T-cell (primary cell): ENCODE results near the gene PLEKHH1. TPM values are rescaled to one million over a fixed set of nuclear protein-coding genes. Genes with fewer than 3 reads are reported as not detected.

ENCODE experiments used
- ATAC-seq, 4 experiments: fragments of 200-7000 bp in 3 of 4; fragments of 150-1000 bp in 1 of 4; cut with Tn5 transposase; replicated peaks in 1 of 4; 1 replicate in 3 of 4; 2 replicates in 1 of 4; pipeline ENCODE4 v1.10.0; 2021; ENCODE audit warnings: moderate library complexity in 3 of 4, mild to moderate bottlenecking in 2 of 4, moderate number of reproducible peaks in 1 of 4
- CTCF ChIA-PET, 2 donors: fragments of 300-600 bp; sonication (Branson Sonifier 250); formaldehyde crosslinking; loops; one replicate each; lab custom pipeline; 2022; ENCODE audit warnings: antibody characterized with exemption in 2 of 2; lab: Charles Lee
- POLR2A ChIA-PET, 2 donors: fragments of 300-600 bp; sonication (Branson Sonifier 250); formaldehyde crosslinking; loops; one replicate each; lab custom pipeline; 2022; ENCODE audit warnings: antibody characterized with exemption in 2 of 2; lab: Charles Lee
- DNase-seq, 35 experiments: peaks; one replicate each; pipeline versions ENCODE4 v3.0.0 to v3.0.0-alpha.2; 2013 to 2023
- H3K27ac ChIP-seq: one replicate; pipeline ENCODE4 v1.5.1; 2013; ENCODE audit warnings: low read length
- H3K27me3 ChIP-seq, 2 experiments: replicated peaks in 1 of 2; 1 replicate in 1 of 2; 2 replicates in 1 of 2; pipeline versions ENCODE4 v1.6.1 to v1.7.0; 2013; ENCODE audit warnings: low read length in 1 of 2, mixed read lengths in 1 of 2; ENCODE audit not compliant: control insufficient read depth in 2 of 2, insufficient read depth in 2 of 2; ENCODE audit errors: extremely low read depth in 1 of 2
- H3K36me3 ChIP-seq, 2 donors: 1 replicate in 1 of 2; 2 replicates in 1 of 2; pipeline versions ENCODE4 v1.6.1 to v1.7.0; 2013; ENCODE audit warnings: low read length in 1 of 2; ENCODE audit not compliant: control insufficient read depth in 2 of 2, insufficient read depth in 1 of 2; ENCODE audit errors: extremely low read depth in 1 of 2
- H3K4me1 ChIP-seq, 2 experiments: 1 replicate in 1 of 2; 2 replicates in 1 of 2; pipeline versions ENCODE4 v1.6.1 to v1.7.0; 2013; ENCODE audit warnings: low read length in 2 of 2, mixed read lengths in 1 of 2; ENCODE audit not compliant: insufficient read depth in 2 of 2, control insufficient read depth in 1 of 2; ENCODE audit errors: extremely low read depth in 1 of 2
- H3K4me3 ChIP-seq, 2 donors: 1 replicate in 1 of 2; 2 replicates in 1 of 2; pipeline versions ENCODE4 v1.5.1 to v1.7.0; 2013; ENCODE audit warnings: mild to moderate bottlenecking in 2 of 2, low read length in 1 of 2, moderate library complexity in 1 of 2; ENCODE audit not compliant: control insufficient read depth in 1 of 2; ENCODE audit errors: extremely low read depth in 1 of 2
- H3K9me3 ChIP-seq: 2 replicates; pipeline ENCODE4 v1.7.0; 2013
- H3K27ac Mint-ChIP-seq, 2 donors: one replicate each; pipeline ENCODE4 v1.8.0; 2020 to 2021; ENCODE audit warnings: mild to moderate bottlenecking in 2 of 2, mixed read lengths in 2 of 2
- H3K27me3 Mint-ChIP-seq, 2 donors: one replicate each; pipeline ENCODE4 v1.8.0; 2021 to 2022; ENCODE audit warnings: mixed read lengths in 2 of 2
- H3K36me3 Mint-ChIP-seq: one replicate; pipeline ENCODE4 v1.8.0; 2021; ENCODE audit warnings: mixed read lengths
- H3K4me1 Mint-ChIP-seq, 3 donors: one replicate each; pipeline ENCODE4 v1.8.0; 2020 to 2022; ENCODE audit warnings: mixed read lengths in 3 of 3, mild to moderate bottlenecking in 1 of 3
- H3K4me3 Mint-ChIP-seq, 3 donors: one replicate each; pipeline ENCODE4 v1.8.0; 2020 to 2022; ENCODE audit warnings: mild to moderate bottlenecking in 3 of 3, mixed read lengths in 3 of 3, moderate library complexity in 3 of 3
- H3K9me3 Mint-ChIP-seq, 3 donors: one replicate each; pipeline ENCODE4 v1.8.0; 2020 to 2022; ENCODE audit warnings: mixed read lengths in 3 of 3
- WGBS: methylation state at CpG from one replicate; pipeline ENCODE4 v1.1.5; 2013; ENCODE audit warnings: missing lambda C conversion rate; ENCODE audit not compliant: insufficient coverage; 5-methylcytosine and 5-hydroxymethylcytosine counted together
- total RNA-seq, 35 experiments: library from RNA in 6 of 35; stranded (reverse) in 6 of 35; fragments of 120-200 nt in 1 of 35; gene quantifications; one replicate each; pipeline versions ENCODE4 v1.2.1 to v1.2.4 and lab custom pipeline; 2013 to 2026

Gene PLEKHH1
- total RNA-seq, 5 donors from 2014 or later (not counting 1 experiment from before 2014, with no cell fraction given): 0.20 to 1.0 (median 0.58) TPM

DNA sequence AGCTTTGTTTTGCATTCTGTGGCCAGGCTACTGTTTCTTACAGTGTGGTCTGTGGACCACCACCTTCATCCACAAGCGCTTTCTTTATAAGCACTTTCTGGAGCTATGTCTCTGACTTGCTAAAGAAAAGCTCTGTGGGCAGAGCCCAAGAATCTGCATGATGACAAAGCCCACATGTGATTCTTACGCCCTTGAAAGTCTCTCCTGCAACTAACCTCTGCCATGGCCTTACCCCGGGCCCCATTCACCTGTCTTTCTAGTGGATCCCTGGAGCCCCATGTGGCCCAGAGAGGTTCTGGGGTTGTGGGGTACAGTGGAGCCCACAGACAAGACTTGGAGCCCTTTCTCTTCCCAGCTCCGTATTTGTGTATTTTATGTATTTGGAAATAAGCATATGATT is 16.6 kb downstream of the PLEKHH1 start:
- ATAC-seq (no peak), DNase-seq (no peak)
- CTCF ChIA-PET: interaction anchor here in 1 of 2 donors (0.6 kb wide), 1 partner anchor 85 kb away, joined by 3 read pairs; no protein-coding TSS in a partner anchor
- Mint-ChIP-seq H3K27ac (no peak overlapping the region), H3K36me3 (no peaks in the 10 kb centered on the region), H3K9me3 (peaks cover 0 to 5% (median 0%) of the 10 kb centered on the region in 3 donors), H3K4me1 (no peaks in the 10 kb centered on the region), H3K27me3 (peaks cover 4 to 16% of the 10 kb centered on the region in 2 donors), H3K4me3 (no peak overlapping the region)
- no peak overlapping the region for H3K27ac ChIP-seq
- H3K27me3 ChIP-seq: peaks cover 0 to 14% of the 10 kb centered on the region in 2 experiments
- no peaks in the 10 kb centered on the region for H3K4me1 ChIP-seq
- H3K4me3 ChIP-seq: no peak overlapping the region
- POLR2A ChIA-PET: interaction anchor here in 1 of 2 donors (0.7 kb wide), 1 partner anchor 18 kb away, joined by 3 read pairs; no protein-coding TSS in a partner anchor
- H3K36me3 ChIP-seq: no peaks in the 10 kb centered on the region
- H3K9me3 ChIP-seq: no peaks in the 10 kb centered on the region
- no CpG with 5 or more reads among the region's 4 CpGs for WGBS

GRCh38 chr14:67551123-67551522 is 18.0 kb downstream of the PLEKHH1 start:
- no peak overlapping the region for H3K27ac ChIP-seq
- CTCF ChIA-PET: no interaction called here
- H3K9me3 ChIP-seq: no peaks in the 10 kb centered on the region
- no peaks in the 10 kb centered on the region for H3K4me1 ChIP-seq
- Mint-ChIP-seq H3K27ac (no peak overlapping the region), H3K9me3 (no peaks in the 10 kb centered on the region), H3K36me3 (no peaks in the 10 kb centered on the region), H3K4me1 (no peaks in the 10 kb centered on the region), H3K27me3 (peaks cover under 1 to 7% of the 10 kb centered on the region in 2 donors), H3K4me3 (no peak overlapping the region)
- no peak for DNase-seq
- WGBS: no CpG with 5 or more reads among the region's 3 CpGs
- H3K27me3 ChIP-seq: peaks cover 0 to 17% of the 10 kb centered on the region in 2 experiments
- no peaks in the 10 kb centered on the region for H3K36me3 ChIP-seq
- POLR2A ChIA-PET: no interaction called here
- no peak for ATAC-seq
- no peak overlapping the region for H3K4me3 ChIP-seq

GRCh38 chr14:67551940-67552339 is 18.9 kb downstream of the PLEKHH1 start:
- H3K27ac ChIP-seq: no peak overlapping the region
- no peaks in the 10 kb centered on the region for H3K36me3 ChIP-seq
- POLR2A ChIA-PET: no interaction called here
- Mint-ChIP-seq H3K36me3 (no peaks in the 10 kb centered on the region), H3K4me3 (no peak overlapping the region), H3K27ac (no peak overlapping the region), H3K27me3 (peaks cover 0 to 7% of the 10 kb centered on the region in 2 donors), H3K9me3 (no peaks in the 10 kb centered on the region), H3K4me1 (no peaks in the 10 kb centered on the region)
- ATAC-seq: no peak
- WGBS: 100% methylated on average over 2 of the region's 3 CpGs
- H3K9me3 ChIP-seq: no peaks in the 10 kb centered on the region
- no peaks in the 10 kb centered on the region for H3K4me1 ChIP-seq
- CTCF ChIA-PET: interaction anchor here in 1 of 2 donors (0.7 kb wide), 1 partner anchor 19 kb away, joined by 4 read pairs; no protein-coding TSS in a partner anchor
- peaks cover 0 to 13% of the 10 kb centered on the region in 2 experiments for H3K27me3 ChIP-seq
- no peak overlapping the region for H3K4me3 ChIP-seq
- DNase-seq: no peak

- Mint-ChIP-seq H3K27me3 (peaks cover 0 to 6% of the 10 kb centered on the region in 2 donors), H3K4me1 (no peaks in the 10 kb centered on the region), H3K27ac (no peak overlapping the region), H3K4me3 (no peak overlapping the region), H3K9me3 (no peaks in the 10 kb centered on the region), H3K36me3 (no peaks in the 10 kb centered on the region)
- Histone ChIP-seq H3K36me3 (no peaks in the 10 kb centered on the region), H3K4me3 (no peak overlapping the region), H3K27ac (no peak overlapping the region), H3K27me3 (peaks cover 0 to 7% of the 10 kb centered on the region in 2 experiments), H3K4me1 (no peaks in the 10 kb centered on the region), H3K9me3 (no peaks in the 10 kb centered on the region)
- ATAC-seq (no peak), DNase-seq (no peak)
- POLR2A ChIA-PET: no interaction called here
- CTCF ChIA-PET: no interaction called here
- no CpG with 5 or more reads among the region's 3 CpGs for WGBS
Measured at GRCh38 chr14:67553547-67553946, 20.5 kb downstream of the PLEKHH1 start.

DNA sequence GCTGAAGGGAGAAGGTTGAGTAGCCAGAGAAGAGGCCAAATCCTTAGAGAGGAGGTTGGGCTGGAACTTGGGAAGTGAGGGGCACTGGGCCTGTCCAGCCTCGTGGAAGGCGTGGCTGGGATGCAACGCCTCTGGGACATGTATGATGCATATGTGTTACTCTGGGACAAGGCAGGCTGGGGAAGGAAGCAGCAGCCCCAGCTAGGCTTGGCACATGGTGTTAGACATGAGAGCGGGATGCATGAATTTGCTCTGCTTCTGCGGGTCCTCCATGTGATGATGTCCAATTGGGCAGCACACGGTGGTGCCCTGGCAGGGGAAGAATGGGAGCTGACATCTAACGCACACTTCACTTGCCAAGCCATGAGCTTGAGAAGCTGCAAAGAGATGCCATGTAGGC is 21.3 kb downstream of the PLEKHH1 start:
- 69% methylated on average over 6 of the region's 7 CpGs for WGBS
- ATAC-seq: no peak
- H3K4me3 Mint-ChIP-seq: no peak overlapping the region
- no peaks in the 10 kb centered on the region for H3K4me1 Mint-ChIP-seq
- Histone ChIP-seq H3K4me3 (no peak overlapping the region), H3K27ac (no peak overlapping the region), H3K4me1 (no peaks in the 10 kb centered on the region), H3K36me3 (no peaks in the 10 kb centered on the region), H3K27me3 (peaks cover 0 to 7% of the 10 kb centered on the region in 2 experiments), H3K9me3 (no peaks in the 10 kb centered on the region)
- ChIA-PET POLR2A (no interaction called here), CTCF (interaction anchor here in 1 of 2 donors (0.5 kb wide), 1 partner anchor 154 kb away, joined by 4 read pairs; no protein-coding TSS in a partner anchor)
- no peak for DNase-seq
- no peaks in the 10 kb centered on the region for H3K9me3 Mint-ChIP-seq
- no peaks in the 10 kb centered on the region for H3K36me3 Mint-ChIP-seq
- H3K27ac Mint-ChIP-seq: no peak overlapping the region
- H3K27me3 Mint-ChIP-seq: peaks cover 0 to 3% of the 10 kb centered on the region in 2 donors

DNA sequence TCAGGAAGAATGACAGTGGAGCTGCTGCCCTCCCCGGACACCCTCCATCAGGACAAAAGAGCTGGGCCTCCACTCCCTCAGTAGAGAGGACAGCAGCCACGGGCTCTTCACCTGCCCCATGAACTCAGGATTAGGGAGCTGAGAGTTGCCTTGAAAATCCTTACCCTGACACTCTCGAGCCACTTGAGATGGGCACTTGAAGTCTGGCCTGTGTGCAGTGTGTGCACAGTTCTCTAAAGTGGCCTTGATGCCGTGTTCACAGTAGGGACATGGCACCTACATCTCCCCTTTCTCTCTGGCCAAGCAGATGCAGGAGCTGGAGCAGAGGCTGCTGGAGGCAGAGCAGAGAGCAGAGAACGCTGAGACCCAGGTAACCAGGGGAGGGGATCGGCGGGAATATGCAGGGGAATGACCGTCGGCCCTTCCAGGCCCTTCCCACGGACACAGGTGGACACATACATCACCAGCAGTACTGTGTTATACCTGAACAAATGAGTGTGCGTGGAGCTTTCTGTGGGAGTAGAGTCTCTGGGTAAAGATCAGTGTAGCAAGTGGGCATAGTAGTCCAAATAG is 22.5 kb downstream of the PLEKHH1 start:
- POLR2A ChIA-PET: no interaction called here
- Histone ChIP-seq H3K9me3 (no peaks in the 10 kb centered on the region), H3K36me3 (no peaks in the 10 kb centered on the region), H3K27ac (no peak overlapping the region), H3K27me3 (peaks cover 0 to 7% of the 10 kb centered on the region in 2 experiments), H3K4me3 (no peak overlapping the region), H3K4me1 (no peaks in the 10 kb centered on the region)
- Mint-ChIP-seq H3K4me1 (no peaks in the 10 kb centered on the region), H3K27me3 (peaks cover 0 to 1% of the 10 kb centered on the region in 2 donors), H3K27ac (no peak overlapping the region), H3K36me3 (no peaks in the 10 kb centered on the region), H3K4me3 (no peak overlapping the region), H3K9me3 (no peaks in the 10 kb centered on the region)
- no peak for DNase-seq
- no peak for ATAC-seq
- 68% methylated on average over 8 of the region's 11 CpGs for WGBS
- CTCF ChIA-PET: interaction anchor here (0.7 to 0.9 kb wide), 2 partner anchors 29 to 128 kb away, joined by 3 read pairs; no protein-coding TSS in a partner anchor
